Stimulated activated CD8-positive, alpha-beta memory T cell treated with anti-CD3 and anti-CD28 coated beads, Interleukin-2, amount 100 ng/mL, for 1 hour (primary cell): ENCODE results near the gene CYTH2.
"Not testable (repeated sequence)": the region's sequence is repeated elsewhere in the genome, so short reads cannot be mapped to it uniquely, and the experiment has no call there.

Experiments used
- DNase-seq, 2 donors: peaks; one replicate each; pipeline ENCODE4 v3.0.0-alpha.2; 2020; ENCODE audit warnings: low read depth in 2 of 2

CYTH2 gene

DNA sequence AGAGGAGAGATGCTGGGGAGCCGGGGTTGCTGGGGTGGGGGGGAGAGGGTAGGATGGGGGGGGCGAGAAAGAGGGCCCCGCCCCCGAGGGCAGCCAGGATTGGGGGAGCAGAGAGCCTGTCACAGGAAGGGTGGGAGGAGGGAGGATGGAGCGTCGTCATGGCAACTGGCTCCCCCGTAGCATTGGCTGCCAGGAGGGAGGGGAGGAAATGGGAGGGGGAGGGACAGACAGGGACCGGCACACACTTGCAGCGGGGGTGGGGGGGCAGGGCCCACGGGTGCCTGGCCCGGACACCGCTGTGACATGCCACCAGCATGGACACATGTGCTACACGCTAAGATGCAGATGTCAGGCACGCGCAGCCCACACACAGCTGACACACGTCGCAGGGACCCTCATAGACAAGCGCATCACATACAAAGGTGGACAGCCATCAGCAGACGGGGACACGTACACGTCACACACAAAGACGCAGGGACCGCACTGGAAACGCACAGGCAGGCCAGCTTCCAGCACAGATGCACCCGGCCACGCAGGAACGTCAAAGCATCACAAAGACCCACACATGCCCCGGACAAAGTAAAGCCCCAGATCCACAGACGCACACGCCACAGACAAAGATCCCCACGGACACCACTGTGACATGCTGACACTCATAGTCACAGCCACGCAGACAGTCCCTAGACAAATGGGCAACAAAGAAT is 42.8 kb downstream of the CYTH2 start, which contains the start of gene LMTK3:
Gene LMTK3, minus strand, starts transcription at position 36 of the 704 bp plus-strand sequence. CDS start 259 bp downstream, outside the sequence.
- peak; percentile 53 to 72 for DNase-seq

DNA sequence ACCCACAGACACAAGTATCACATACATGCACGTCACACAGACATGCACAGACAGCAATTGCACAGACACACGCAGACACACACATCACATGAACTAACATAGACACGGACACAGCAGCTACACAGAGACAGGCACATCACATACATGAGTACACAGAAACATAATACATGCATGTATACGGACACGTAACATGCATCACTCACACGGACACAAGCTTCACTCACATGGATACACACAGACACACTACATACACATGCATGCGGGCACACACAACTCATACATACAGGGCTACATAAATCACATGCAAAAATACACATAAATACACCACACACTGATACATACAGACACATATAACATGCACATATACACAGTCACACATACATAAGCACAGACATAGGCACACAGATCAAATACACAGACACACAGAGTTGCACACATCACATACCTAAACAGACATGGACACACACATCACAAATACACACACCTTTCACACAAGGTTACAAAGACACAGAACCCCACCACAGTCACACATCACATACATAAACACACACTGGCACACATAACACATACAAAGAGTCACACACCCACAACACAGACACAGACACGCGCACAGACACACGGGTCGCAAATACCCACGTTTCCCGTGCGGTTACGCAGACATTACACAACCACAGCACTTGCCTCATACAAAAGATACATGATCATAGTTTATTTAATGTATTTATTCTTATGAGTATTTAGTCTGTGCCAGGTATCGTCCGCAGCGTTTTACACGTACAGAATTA is 43.5 kb downstream of the CYTH2 start:
- DNase-seq = no peak

DNA sequence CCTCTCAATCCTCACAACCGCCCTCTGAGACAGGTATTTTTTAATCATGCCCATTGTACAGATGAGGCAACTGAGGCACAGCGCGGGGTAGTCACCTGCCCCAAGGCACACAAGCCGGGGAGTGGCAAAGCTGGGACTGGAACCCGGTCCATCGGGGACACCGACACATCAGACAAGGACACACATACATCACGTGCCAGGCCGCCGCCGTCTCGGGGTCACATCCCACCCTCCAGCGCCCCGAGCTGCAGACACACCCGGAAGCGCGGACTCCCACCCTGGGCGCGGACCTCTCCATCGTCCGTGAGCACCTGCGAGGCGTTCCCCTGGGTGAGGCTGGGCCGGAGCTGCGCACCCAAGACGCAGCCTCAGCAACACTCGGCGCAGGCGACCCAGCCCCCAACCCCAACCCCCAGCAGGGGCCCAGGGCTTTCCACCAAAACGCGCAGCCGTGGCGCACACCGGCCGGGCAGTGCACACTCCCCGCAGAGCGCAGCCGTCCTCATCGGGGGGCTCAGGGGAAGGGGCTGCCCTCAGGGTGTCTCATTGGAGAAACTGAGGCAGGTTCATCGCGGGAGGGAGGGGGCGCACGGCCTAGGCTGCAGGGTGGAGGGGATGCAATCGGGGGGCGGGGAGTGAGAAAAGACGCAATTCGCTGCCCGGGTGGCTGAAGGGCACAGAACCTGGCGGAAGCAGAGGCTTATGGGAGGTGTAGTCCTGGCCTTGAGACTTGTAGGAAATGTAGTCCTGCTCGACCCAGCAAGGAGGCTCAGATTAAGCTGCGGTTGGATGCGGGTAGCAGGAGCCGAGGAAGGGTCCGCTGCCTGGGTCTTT is 44.3 kb downstream of the CYTH2 start:
- peak in 1 of 2 donors; percentile 50 for DNase-seq

DNA sequence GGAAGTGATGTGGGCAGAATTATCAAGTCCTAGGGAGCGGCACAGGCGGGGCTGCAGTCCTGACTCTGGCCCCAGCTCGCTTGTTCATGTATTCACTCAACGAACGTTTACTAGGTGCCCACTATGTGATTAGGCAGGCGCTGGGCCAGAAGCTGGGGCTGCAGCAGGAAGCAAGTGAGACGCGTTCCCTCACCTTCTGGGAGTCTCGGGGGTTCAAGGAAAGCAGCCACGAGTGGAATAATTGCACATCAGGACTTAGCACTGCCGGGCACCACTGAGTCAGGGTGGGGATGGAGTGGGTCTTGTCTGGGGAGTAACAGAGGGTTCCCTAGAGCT is 44.9 kb downstream of the CYTH2 start:
- no peak for DNase-seq

DNA sequence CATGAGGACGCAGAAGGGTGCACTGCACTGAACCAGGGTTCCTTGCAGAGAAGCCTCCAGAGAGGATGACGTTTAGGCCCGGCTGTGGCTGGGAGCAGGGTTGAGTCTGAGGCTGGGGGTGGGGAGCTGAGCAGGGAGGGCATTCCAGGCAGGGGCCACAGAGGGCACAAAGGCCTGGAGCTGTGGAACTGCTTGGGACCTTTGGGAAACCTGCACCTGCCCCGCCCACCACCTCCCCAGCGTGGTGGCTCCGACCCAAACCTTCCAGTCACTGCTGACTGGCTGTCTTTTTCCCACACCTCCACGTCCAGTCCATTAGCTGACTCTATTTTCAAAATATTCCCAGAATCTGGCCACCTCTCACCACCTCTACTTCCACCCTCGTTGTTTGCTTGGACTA is 47.4 kb downstream of the CYTH2 start:
- no peak for DNase-seq

DNA sequence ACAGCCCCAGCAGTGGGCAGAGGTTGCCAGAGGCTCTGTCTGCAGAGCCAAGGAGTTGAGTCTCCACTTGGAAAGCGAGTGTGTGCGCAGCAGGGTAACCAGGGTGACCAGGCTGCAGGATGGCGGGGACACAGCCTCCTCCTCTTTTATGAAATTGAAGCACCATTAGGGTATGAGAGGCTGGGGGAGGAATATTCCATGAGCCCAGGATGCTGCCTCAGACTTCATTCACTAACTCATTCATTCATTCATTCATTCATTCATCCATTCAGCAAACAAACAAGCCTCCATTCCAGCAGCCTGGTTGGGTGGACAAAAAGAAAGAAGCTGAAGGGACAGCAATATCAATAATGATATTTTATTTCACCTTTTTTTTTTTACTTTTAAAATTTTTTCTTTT is 49.0 kb downstream of the CYTH2 start:
- DNase-seq = no peak

DNA sequence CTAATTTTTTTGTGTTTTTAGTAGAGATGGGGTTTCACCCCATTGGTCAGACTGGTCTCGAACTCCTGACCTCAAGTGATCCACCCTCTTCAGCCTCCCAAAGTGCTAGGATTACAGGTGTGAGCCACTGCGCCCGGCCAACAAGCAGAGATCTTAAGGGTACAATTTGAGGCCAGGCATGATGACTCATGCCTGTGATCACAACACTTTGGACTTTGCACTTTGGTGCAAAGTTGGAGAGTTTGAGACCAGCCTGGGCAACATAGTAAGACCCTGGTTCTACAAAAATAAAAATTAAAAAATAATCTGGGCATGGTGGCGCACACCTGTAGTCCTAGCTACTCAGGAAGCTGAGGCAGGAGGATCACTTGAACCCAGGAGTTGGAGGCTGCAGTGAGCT is 50.3 kb downstream of the CYTH2 start:
- not testable (repeated sequence) for DNase-seq

DNA sequence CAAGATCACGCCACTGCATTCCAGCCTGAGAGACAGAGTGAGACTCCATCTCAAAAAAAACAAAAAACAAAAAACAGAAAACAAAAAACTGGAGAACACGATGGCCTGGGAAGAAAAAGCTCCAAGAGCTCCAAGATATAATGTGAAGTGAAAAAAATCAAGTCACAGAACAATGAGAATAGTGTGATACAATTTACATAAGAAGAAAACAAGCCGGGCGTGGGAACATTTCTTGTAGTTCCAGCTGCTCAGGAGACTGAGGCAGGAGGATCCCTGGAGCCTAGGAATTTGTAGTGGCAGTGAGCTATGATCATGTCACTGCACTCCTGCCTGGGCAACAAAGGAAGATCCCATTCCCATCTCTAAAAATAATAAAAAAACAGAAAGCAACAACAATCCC is 51.0 kb downstream of the CYTH2 start:
- DNase-seq = no peak

DNA sequence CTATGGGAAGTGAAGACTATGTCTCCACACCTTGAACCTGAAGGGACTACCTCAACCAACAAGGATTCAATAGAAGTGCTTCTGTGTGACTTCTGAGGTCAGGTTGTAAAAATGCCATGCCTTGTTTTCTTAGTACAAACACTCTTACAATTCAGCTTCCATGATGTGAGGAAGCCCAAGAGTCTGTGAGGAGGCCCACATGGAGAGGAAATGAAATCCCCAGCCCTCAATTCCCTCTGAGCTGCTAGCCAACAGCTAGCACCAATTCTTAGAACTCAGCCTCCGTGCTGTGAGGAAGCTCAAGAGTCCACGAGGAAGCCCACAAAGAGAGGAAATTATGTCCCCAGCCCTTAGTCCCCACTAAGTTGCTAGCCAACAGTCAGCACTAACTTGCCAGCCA is 55.1 kb downstream of the CYTH2 start:
- no peak for DNase-seq

DNA sequence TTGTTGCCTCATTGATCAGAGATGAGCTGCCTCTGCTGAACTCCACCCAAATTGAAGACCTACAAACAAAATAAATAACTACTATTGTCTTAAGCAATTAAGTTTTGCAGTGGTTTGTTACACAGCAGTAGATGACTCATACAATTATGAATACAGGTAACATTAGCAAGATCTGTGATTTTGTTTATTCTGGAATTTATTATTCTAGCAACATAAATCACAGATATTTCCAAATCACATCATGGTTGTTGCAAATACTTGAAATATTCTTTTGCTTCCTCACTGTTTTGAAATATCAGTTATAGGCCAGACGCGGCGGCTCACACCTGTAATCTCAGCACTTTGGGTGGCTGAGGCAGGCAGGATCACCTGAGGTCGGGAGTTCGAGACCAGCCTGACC is 55.6 kb downstream of the CYTH2 start:
- no peak for DNase-seq

DNA sequence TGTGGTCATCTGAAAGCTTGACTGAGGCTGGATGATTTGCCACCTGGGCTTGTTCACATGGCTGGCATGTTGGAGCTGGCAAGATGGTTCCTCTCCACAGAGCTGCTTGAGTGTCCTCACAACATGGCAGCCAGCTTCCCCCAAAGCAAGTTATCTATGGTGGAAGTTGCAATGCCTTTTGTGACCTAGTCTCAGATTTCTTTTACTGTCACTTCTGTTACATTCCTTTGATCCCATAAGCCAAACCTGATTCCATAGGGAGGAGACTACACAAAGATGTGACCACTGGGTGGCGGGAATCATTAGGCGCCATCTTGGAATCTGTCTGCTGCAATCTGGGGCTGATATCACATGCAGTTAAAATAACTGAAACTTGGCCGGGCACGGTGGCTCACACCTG is 60.0 kb downstream of the CYTH2 start:
- no peak for DNase-seq

DNA sequence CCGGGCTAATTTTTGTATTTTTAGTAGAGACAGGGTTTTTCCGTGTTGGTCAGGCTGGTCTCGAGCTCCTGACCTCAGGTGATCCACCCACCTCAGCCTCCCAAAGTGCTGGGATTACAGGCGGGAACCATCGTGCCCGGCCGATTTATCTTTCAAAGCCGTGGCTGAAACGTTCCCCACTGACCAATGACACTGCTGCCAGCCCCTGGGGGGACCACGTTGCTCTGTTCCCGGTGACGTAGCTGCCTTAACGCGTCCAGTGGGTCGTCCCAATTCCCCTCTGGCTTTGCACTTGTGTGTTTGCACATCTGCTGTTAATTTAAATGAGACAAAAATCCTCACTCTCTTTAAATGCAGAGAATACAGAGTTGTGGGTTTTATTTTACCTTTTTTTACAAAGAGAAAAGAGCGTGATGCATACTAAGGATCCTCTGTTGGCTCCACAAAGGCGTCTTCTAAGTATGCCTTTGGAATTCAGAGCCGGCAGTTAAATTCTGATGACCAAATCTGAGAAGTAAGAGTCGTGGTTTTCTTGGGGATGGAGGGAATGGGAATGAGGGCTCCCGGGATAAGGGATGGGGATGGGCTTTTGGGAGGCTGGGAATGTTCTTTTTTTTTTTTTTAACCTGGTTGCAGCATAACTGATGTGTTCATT is 61.0 kb downstream of the CYTH2 start:
- no peak for DNase-seq

DNA sequence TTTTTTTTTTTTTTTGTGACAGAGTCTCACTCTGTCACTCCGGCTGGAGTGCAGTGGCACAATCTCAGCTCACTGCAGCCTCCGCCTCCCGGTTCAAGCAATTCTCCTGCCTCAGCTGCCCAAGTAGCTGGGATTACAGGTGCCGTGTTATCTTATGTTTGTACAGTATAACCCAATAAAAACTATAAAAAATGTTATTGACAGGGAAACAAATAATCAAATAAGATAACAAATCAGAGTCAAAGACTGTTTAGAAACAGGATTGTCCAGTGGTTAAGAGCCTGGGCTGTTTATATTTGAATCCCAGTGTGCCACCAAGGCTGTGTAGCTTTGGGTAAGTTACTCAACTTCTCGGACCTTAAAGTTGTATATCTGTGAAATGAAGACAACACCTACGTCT is 61.6 kb downstream of the CYTH2 start:
- no peak for DNase-seq
